ENCODE data around the gene KRTAP13-2. TPM values are rescaled to one million over a fixed set of nuclear protein-coding genes. Genes with fewer than 3 reads are reported as not detected.

Gene KRTAP13-2
- total RNA-seq, 1 experiment from 2014 or later: not detected

DNA sequence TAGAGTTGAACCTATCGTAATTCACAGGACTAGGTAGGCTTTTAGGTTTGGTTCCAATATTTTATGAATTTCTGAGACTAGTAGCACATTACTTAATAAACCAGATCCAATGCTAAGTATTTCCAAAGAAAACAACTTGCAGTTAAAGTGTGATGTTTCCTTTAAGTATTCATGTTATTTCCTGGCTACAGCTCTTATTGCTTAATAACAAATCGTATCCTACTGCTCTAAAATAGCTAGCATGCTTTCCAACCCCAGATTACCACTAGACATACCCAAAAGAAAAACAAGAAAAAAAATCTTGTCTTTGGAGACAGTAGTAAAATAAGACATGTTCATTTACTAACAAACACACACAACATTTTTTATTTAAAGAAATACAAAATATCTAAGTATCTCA, 35.5 kb downstream of the KRTAP13-2 start:
- CTCF ChIA-PET: no interaction called here
- no peak overlapping the region for H3K4me3 Mint-ChIP-seq (ENCODE audit: low read depth, unreplicated experiment)
- intact Hi-C loops (cut with micrococcal nuclease; ENCODE audit: unreplicated experiment): no loop called here
- DNase-seq: no peak
- H3K9me3 Mint-ChIP-seq (ENCODE audit: low read depth, unreplicated experiment): no peaks in the 10 kb centered on the region
- no peaks in the 10 kb centered on the region for H3K36me3 Mint-ChIP-seq (ENCODE audit: insufficient read depth, unreplicated experiment)
- H3K27ac Mint-ChIP-seq (ENCODE audit: unreplicated experiment): no peak overlapping the region
- H3K27me3 Mint-ChIP-seq (ENCODE audit: unreplicated experiment): no peaks in the 10 kb centered on the region
- no TSS peak for BruUV-seq (replicated peaks)
- H3K4me1 Mint-ChIP-seq (ENCODE audit: low read depth, unreplicated experiment): no peaks in the 10 kb centered on the region
- TF ChIP-seq, protein P1, sequence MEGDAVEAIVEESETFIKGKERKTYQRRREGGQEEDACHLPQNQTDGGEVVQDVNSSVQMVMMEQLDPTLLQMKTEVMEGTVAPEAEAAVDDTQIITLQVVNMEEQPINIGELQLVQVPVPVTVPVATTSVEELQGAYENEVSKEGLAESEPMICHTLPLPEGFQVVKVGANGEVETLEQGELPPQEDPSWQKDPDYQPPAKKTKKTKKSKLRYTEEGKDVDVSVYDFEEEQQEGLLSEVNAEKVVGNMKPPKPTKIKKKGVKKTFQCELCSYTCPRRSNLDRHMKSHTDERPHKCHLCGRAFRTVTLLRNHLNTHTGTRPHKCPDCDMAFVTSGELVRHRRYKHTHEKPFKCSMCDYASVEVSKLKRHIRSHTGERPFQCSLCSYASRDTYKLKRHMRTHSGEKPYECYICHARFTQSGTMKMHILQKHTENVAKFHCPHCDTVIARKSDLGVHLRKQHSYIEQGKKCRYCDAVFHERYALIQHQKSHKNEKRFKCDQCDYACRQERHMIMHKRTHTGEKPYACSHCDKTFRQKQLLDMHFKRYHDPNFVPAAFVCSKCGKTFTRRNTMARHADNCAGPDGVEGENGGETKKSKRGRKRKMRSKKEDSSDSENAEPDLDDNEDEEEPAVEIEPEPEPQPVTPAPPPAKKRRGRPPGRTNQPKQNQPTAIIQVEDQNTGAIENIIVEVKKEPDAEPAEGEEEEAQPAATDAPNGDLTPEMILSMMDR (IDR thresholded peaks at IDR 0.05; ENCODE audit: unreplicated experiment): no peak

- Mint-ChIP-seq H3K27me3 (ENCODE audit: unreplicated experiment) (no peaks in the 10 kb centered on the region), H3K36me3 (ENCODE audit: insufficient read depth, unreplicated experiment) (no peaks in the 10 kb centered on the region), H3K4me3 (ENCODE audit: low read depth, unreplicated experiment) (no peak overlapping the region), H3K9me3 (ENCODE audit: low read depth, unreplicated experiment) (no peaks in the 10 kb centered on the region), H3K4me1 (ENCODE audit: low read depth, unreplicated experiment) (no peaks in the 10 kb centered on the region), H3K27ac (ENCODE audit: unreplicated experiment) (no peak overlapping the region)
- no TSS peak for BruUV-seq (replicated peaks)
- intact Hi-C loops (cut with micrococcal nuclease; ENCODE audit: unreplicated experiment): no loop called here
- CTCF ChIA-PET: no interaction called here
- DNase-seq: no peak
- TF ChIP-seq, protein P1 (IDR thresholded peaks at IDR 0.05; ENCODE audit: unreplicated experiment): no peak
Observed at GRCh38 chr21:30333736-30334135, 38.3 kb downstream of the KRTAP13-2 start.

DNA sequence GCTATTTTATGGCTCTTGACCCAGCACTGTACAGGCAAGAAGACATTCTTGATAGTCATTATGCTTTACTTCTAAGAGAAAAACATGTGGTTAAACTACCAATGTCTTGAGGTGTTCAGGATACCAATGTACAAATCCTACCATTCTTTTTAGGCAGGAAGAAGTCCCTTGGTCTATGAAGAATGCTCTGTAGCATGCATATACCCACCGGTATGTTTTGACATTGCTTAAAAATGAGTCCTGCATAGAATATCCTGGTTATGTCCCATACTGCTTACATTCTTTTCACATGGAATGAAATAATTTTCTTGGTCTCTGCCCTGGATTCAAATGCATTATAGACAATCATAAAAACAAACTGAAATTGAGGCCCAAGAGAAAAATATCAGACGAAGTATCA, 39.4 kb downstream of the KRTAP13-2 start:
- TF ChIP-seq, protein P1 (IDR thresholded peaks at IDR 0.05; ENCODE audit: unreplicated experiment): no peak
- BruUV-seq (replicated peaks): no TSS peak

DNA sequence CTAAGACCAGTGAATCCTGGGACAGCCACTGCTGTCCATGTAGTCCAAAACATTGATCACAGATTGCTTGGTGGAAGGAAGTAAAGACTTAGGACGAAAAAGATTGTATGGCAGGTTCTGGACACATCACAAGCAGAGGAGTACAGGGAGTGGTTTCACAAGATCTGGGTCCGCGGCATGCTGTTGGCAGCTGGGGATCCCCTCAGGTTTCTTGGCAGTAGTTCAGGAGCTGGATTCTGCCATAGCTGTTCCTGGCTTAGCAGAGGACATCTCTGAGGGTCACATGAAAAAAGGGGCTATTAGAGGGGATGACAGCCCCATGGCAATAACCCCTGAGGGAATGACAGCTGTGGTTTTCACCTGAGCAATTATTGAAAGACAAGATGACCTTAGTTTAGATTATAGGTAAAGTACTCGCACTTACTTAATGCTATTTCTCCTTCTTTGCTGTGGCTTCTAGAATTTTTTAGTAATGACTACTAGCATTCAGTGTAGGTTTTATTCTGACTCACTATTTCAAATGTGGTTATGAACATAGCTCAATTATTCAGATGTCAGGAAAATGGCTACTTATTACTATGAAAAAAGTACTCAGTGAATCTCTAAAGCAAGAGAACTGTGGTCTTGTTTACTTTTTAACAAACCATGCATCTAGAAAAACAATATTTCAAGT, 42.7 kb downstream of the KRTAP13-2 start:
- H3K4me3 Mint-ChIP-seq (ENCODE audit: low read depth, unreplicated experiment): no peak overlapping the region
- H3K9me3 Mint-ChIP-seq (ENCODE audit: low read depth, unreplicated experiment): no peaks in the 10 kb centered on the region
- DNase-seq: no peak
- no peaks in the 10 kb centered on the region for H3K36me3 Mint-ChIP-seq (ENCODE audit: insufficient read depth, unreplicated experiment)
- H3K27me3 Mint-ChIP-seq (ENCODE audit: unreplicated experiment): no peaks in the 10 kb centered on the region
- intact Hi-C loops (cut with micrococcal nuclease; ENCODE audit: unreplicated experiment): no loop called here
- no peaks in the 10 kb centered on the region for H3K4me1 Mint-ChIP-seq (ENCODE audit: low read depth, unreplicated experiment)
- CTCF ChIA-PET: no interaction called here
- H3K27ac Mint-ChIP-seq (ENCODE audit: unreplicated experiment): no peak overlapping the region
- BruUV-seq (replicated peaks): no TSS peak
- TF ChIP-seq, protein P1 (IDR thresholded peaks at IDR 0.05; ENCODE audit: unreplicated experiment): no peak

More for the DNA sequence above, 39.4 kb downstream of the KRTAP13-2 start:
- no peak for DNase-seq
- Mint-ChIP-seq H3K4me3 (ENCODE audit: low read depth, unreplicated experiment) (no peak overlapping the region), H3K27ac (ENCODE audit: unreplicated experiment) (no peak overlapping the region), H3K4me1 (ENCODE audit: low read depth, unreplicated experiment) (no peaks in the 10 kb centered on the region), H3K27me3 (ENCODE audit: unreplicated experiment) (no peaks in the 10 kb centered on the region), H3K9me3 (ENCODE audit: low read depth, unreplicated experiment) (no peaks in the 10 kb centered on the region), H3K36me3 (ENCODE audit: insufficient read depth, unreplicated experiment) (no peaks in the 10 kb centered on the region)
- CTCF ChIA-PET: no interaction called here
- intact Hi-C loops (cut with micrococcal nuclease; ENCODE audit: unreplicated experiment): no loop called here
